HepG2 (cell line): Measurements from ENCODE around the gene TAF6L. TPM values are rescaled to one million over a fixed set of nuclear protein-coding genes. Genes with fewer than 3 reads are reported as not detected.
A peak's percentile ranks its signal among the peaks of the same experiment; 100 is the strongest.

Source experiments
- CENPX ChIP-seq: sonication (generic); formaldehyde crosslinking; IDR thresholded peaks from 2 replicates; pipeline ENCODE4 v1.9.0; 2021; ENCODE audit warnings: mild to moderate bottlenecking, missing genetic modification reagents, moderate library complexity
- HDAC2 ChIP-seq: sonication (generic); formaldehyde crosslinking; IDR thresholded peaks from 2 replicates; pipeline ENCODE4 v1.4.0; 2020; ENCODE audit warnings: missing genetic modification reagents
- HNRNPUL1 ChIP-seq: fragments of 200-400 bp; formaldehyde crosslinking; IDR thresholded peaks from 2 replicates; pipeline ENCODE4 v1.6.1; 2017; ENCODE audit warnings: low read depth, mild to moderate bottlenecking, low read length, moderate library complexity
- MAZ ChIP-seq, 2 experiments: sonication (generic) in 1 of 2; formaldehyde crosslinking in 1 of 2; IDR thresholded peaks; 2 replicates each; pipeline versions ENCODE4 v1.5.0 to v1.6.1; 2012 to 2020; ENCODE audit warnings: low read depth in 2 of 2, mild to moderate bottlenecking in 2 of 2, borderline replicate concordance in 1 of 2, improper control_type of control experiment in 1 of 2, low read length in 1 of 2, missing genetic modification reagents in 1 of 2, moderate library complexity in 1 of 2
- NFRKB ChIP-seq: fragments of 450-650 bp; IDR thresholded peaks from 2 replicates; pipeline ENCODE4 v1.6.1; 2017
- POLR2A ChIP-seq, 2 experiments: IDR thresholded peaks; 2 replicates each; pipeline ENCODE4 v1.6.1; 2011; ENCODE audit warnings: low read depth in 2 of 2, low read length in 2 of 2, mild to moderate bottlenecking in 1 of 2, moderate library complexity in 1 of 2; ENCODE audit not compliant: insufficient read depth in 1 of 2
- POLR2G ChIP-seq: fragments of 200-400 bp; formaldehyde crosslinking; IDR thresholded peaks from 2 replicates; pipeline ENCODE4 v1.6.1; 2018; ENCODE audit warnings: mild to moderate bottlenecking, low read depth, low read length, moderate library complexity
- ZNF138 ChIP-seq: sonication (generic); formaldehyde crosslinking; IDR thresholded peaks from 2 replicates; pipeline ENCODE4 v1.5.0; 2020; ENCODE audit warnings: mild to moderate bottlenecking, low read depth, missing genetic modification reagents
- ZNF230 ChIP-seq: sonication (generic); formaldehyde crosslinking; IDR thresholded peaks from 2 replicates; pipeline ENCODE4 v1.4.0; 2020; ENCODE audit warnings: mild to moderate bottlenecking, missing genetic modification reagents
- ZNF337 ChIP-seq: sonication (generic); formaldehyde crosslinking; IDR thresholded peaks from 2 replicates; pipeline ENCODE4 v1.5.1; 2020; ENCODE audit warnings: missing genetic modification reagents, low read depth, mild to moderate bottlenecking, borderline replicate concordance
- ZNF605 ChIP-seq: sonication (generic); formaldehyde crosslinking; IDR thresholded peaks from 2 replicates; pipeline ENCODE4 v1.8.0; 2022; ENCODE audit warnings: mild to moderate bottlenecking, missing genetic modification reagents
- ZNF615 ChIP-seq: sonication (generic); formaldehyde crosslinking; IDR thresholded peaks from 2 replicates; pipeline ENCODE4 v1.5.0; 2020; ENCODE audit warnings: mild to moderate bottlenecking, missing genetic modification reagents, borderline replicate concordance
- ZNF720 ChIP-seq: sonication (generic); formaldehyde crosslinking; IDR thresholded peaks from 2 replicates; pipeline ENCODE4 v1.4.0; 2020; ENCODE audit warnings: missing genetic modification reagents
- polyA plus RNA-seq, 8 experiments: library from polyadenylated mRNA; depleted of rRNA in 3 of 8; stranded (reverse) in 7 of 8; unstranded in 1 of 8; fragments of >200 nt; fragmentation: Illumina TruSeq in 4 of 8; extraction: Trizol in 4 of 8; gene quantifications; 2 replicates each; pipeline versions ENCODE4 v1.2.1 to v1.2.3, GENCODE V29; 2011 to 2016; ENCODE audit warnings: low read depth in 4 of 8, missing spikeins in 1 of 8, mixed read lengths in 1 of 8; ENCODE audit not compliant: insufficient read depth in 1 of 8
- total RNA-seq, 5 experiments: library from RNA; depleted of rRNA; stranded (reverse); fragments of >200 nt; fragmentation: Illumina TruSeq; extraction: Trizol; gene quantifications; 2 replicates each; pipeline ENCODE4 v1.2.3, GENCODE V29; 2016; ENCODE audit warnings: low read depth in 1 of 5
- TF ChIP-seq, protein P1 (sequence below): sonication (generic); formaldehyde crosslinking; conservative IDR thresholded peaks from 2 replicates; pipeline ENCODE4 v1.8.0; 2022; ENCODE audit warnings: missing genetic modification reagents
- TF ChIP-seq, protein P2 (sequence below): fragments of 450-650 bp; IDR thresholded peaks from 2 replicates; pipeline ENCODE4 v1.6.1; 2016
- TF ChIP-seq, protein P3 (sequence below): sonication (generic); formaldehyde crosslinking; IDR thresholded peaks from 2 replicates; pipeline ENCODE4 v1.4.0; 2020; ENCODE audit warnings: missing genetic modification reagents
- TF ChIP-seq, protein P4 (sequence below): sonication (generic); formaldehyde crosslinking; IDR thresholded peaks from 2 replicates; pipeline ENCODE4 v1.4.0; 2020; ENCODE audit warnings: missing genetic modification reagents

The TAF6L gene
- total and polyA plus RNA-seq, 2 of the 13 experiments (the other 11 are each of a cell fraction or from before 2014, with no cell fraction given), result 12.6 to 19.4 TPM

DNA sequence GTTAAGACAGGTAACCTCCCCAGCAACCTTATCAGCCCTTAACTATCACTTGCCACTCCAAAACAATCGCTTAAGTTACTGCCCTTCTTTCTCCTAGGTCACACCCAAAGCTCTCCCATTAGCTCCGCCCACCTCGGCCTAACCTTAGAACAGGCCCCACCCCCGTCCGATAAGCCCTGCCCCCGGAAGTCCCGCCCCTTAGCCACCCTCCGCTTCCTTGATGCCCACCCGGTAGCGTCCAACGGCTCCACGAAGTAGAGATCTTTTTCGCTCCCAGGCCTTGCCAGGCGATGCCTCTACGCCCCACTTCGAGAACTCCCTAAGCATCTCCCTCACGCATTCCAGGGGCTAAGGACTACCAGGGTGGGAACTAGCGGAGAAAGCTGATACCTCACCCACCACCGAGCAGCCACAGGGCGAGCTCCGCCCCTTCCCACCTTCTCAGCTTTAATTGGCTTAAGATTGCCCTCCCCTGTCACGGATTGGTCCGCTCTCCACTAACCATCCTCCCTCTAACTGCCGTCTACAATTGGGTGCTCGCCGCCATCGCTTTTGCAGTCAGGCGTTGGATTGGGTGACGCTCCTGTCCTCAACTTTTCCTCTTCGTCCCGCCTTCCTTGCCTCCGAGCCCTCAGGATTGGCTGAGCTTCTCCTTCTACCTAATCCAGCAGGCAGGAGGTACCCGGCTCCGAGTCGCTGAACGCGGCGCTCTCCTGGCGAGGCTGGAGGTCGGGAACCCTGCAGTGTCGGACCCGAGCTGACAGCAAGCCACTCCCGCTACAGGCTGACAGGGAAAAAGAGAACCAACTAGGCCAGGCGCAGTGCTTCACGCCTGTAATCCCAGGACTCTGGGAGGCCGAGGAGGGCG, 17.2 kb upstream of the TAF6L start, which contains the start of gene ZBTB3 (continued):
- TF ChIP-seq HNRNPUL1 (no peak), CENPX (CRISPR knock-in tag) (no peak), ZNF720 (no peak), ZNF230 (0 out of 2 replicates have a peak, but pooled peaks have one; percentile 46), POLR2G (peak; percentile 92), MAZ (IDR thresholded peaks at IDR 0.05; ENCODE audit: borderline replicate concordance, low read depth, low read length) (0 out of 2 replicates have a peak, but pooled peaks have one; percentile 8), MAZ (CRISPR knock-in tag; IDR thresholded peaks at IDR 0.05; ENCODE audit: low read depth) (no peak), ZNF605 (CRISPR knock-in tag) (0 out of 2 replicates have a peak, but pooled peaks have one; percentile 41), ZNF138 (CRISPR knock-in tag) (no peak; the same call in 1 of the 2 replicates), NFRKB (no peak), HDAC2 (CRISPR knock-in tag) (no peak), ZNF615 (no peak), ZNF337 (CRISPR knock-in tag) (0 out of 2 replicates have a peak, but pooled peaks have one; percentile 30), POLR2A (IDR thresholded peaks at IDR 0.05; ENCODE audit: insufficient read depth in 1 of 2, low read depth in 2 of 2, low read length in 2 of 2) (peak; percentile 83 to 88)
- TF ChIP-seq, protein P1, sequence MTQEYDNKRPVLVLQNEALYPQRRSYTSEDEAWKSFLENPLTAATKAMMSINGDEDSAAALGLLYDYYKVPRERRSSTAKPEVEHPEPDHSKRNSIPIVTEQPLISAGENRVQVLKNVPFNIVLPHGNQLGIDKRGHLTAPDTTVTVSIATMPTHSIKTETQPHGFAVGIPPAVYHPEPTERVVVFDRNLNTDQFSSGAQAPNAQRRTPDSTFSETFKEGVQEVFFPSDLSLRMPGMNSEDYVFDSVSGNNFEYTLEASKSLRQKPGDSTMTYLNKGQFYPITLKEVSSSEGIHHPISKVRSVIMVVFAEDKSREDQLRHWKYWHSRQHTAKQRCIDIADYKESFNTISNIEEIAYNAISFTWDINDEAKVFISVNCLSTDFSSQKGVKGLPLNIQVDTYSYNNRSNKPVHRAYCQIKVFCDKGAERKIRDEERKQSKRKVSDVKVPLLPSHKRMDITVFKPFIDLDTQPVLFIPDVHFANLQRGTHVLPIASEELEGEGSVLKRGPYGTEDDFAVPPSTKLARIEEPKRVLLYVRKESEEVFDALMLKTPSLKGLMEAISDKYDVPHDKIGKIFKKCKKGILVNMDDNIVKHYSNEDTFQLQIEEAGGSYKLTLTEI (CRISPR knock-in tag), result no peak
- TF ChIP-seq, protein P2, sequence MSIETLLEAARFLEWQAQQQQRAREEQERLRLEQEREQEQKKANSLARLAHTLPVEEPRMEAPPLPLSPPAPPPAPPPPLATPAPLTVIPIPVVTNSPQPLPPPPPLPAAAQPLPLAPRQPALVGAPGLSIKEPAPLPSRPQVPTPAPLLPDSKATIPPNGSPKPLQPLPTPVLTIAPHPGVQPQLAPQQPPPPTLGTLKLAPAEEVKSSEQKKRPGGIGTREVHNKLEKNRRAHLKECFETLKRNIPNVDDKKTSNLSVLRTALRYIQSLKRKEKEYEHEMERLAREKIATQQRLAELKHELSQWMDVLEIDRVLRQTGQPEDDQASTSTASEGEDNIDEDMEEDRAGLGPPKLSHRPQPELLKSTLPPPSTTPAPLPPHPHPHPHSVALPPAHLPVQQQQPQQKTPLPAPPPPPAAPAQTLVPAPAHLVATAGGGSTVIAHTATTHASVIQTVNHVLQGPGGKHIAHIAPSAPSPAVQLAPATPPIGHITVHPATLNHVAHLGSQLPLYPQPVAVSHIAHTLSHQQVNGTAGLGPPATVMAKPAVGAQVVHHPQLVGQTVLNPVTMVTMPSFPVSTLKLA, result no peak
- TF ChIP-seq, protein P3, sequence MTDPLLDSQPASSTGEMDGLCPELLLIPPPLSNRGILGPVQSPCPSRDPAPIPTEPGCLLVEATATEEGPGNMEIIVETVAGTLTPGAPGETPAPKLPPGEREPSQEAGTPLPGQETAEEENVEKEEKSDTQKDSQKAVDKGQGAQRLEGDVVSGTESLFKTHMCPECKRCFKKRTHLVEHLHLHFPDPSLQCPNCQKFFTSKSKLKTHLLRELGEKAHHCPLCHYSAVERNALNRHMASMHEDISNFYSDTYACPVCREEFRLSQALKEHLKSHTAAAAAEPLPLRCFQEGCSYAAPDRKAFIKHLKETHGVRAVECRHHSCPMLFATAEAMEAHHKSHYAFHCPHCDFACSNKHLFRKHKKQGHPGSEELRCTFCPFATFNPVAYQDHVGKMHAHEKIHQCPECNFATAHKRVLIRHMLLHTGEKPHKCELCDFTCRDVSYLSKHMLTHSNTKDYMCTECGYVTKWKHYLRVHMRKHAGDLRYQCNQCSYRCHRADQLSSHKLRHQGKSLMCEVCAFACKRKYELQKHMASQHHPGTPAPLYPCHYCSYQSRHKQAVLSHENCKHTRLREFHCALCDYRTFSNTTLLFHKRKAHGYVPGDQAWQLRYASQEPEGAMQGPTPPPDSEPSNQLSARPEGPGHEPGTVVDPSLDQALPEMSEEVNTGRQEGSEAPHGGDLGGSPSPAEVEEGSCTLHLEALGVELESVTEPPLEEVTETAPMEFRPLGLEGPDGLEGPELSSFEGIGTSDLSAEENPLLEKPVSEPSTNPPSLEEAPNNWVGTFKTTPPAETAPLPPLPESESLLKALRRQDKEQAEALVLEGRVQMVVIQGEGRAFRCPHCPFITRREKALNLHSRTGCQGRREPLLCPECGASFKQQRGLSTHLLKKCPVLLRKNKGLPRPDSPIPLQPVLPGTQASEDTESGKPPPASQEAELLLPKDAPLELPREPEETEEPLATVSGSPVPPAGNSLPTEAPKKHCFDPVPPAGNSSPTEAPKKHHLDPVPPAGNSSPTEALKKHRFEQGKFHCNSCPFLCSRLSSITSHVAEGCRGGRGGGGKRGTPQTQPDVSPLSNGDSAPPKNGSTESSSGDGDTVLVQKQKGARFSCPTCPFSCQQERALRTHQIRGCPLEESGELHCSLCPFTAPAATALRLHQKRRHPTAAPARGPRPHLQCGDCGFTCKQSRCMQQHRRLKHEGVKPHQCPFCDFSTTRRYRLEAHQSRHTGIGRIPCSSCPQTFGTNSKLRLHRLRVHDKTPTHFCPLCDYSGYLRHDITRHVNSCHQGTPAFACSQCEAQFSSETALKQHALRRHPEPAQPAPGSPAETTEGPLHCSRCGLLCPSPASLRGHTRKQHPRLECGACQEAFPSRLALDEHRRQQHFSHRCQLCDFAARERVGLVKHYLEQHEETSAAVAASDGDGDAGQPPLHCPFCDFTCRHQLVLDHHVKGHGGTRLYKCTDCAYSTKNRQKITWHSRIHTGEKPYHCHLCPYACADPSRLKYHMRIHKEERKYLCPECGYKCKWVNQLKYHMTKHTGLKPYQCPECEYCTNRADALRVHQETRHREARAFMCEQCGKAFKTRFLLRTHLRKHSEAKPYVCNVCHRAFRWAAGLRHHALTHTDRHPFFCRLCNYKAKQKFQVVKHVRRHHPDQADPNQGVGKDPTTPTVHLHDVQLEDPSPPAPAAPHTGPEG (CRISPR knock-in tag), result peak; percentile 23; the same call in 1 of the 2 replicates
- TF ChIP-seq, protein P4, sequence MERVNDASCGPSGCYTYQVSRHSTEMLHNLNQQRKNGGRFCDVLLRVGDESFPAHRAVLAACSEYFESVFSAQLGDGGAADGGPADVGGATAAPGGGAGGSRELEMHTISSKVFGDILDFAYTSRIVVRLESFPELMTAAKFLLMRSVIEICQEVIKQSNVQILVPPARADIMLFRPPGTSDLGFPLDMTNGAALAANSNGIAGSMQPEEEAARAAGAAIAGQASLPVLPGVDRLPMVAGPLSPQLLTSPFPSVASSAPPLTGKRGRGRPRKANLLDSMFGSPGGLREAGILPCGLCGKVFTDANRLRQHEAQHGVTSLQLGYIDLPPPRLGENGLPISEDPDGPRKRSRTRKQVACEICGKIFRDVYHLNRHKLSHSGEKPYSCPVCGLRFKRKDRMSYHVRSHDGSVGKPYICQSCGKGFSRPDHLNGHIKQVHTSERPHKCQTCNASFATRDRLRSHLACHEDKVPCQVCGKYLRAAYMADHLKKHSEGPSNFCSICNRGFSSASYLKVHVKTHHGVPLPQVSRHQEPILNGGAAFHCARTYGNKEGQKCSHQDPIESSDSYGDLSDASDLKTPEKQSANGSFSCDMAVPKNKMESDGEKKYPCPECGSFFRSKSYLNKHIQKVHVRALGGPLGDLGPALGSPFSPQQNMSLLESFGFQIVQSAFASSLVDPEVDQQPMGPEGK (CRISPR knock-in tag), result no peak
